GM19468 (cell line): ENCODE measurements around the gene LSM7.
A peak's percentile ranks its signal among the peaks of the same experiment; 100 is the strongest.

Experiments
- ATAC-seq: cut with Tn5 transposase; IDR thresholded peaks from one replicate; pipeline ENCODE4 v1.9.1; 2021; ENCODE audit warnings: mild to moderate bottlenecking, moderate library complexity, moderate number of reproducible peaks; ENCODE audit not compliant: unreplicated experiment; ENCODE audit errors: extremely low read depth

Gene LSM7

GRCh38 chr19:2328401-2329148 is at the start of gene LSM7, which contains the start of gene SPPL2B:
LSM7 (minus strand) TSS chr19:2328586; CDS start chr19:2328566, 20 bp downstream.
SPPL2B (plus strand) TSS chr19:2328684; CDS start chr19:2328710, 26 bp downstream.
- ATAC-seq = peak; percentile 58

DNA sequence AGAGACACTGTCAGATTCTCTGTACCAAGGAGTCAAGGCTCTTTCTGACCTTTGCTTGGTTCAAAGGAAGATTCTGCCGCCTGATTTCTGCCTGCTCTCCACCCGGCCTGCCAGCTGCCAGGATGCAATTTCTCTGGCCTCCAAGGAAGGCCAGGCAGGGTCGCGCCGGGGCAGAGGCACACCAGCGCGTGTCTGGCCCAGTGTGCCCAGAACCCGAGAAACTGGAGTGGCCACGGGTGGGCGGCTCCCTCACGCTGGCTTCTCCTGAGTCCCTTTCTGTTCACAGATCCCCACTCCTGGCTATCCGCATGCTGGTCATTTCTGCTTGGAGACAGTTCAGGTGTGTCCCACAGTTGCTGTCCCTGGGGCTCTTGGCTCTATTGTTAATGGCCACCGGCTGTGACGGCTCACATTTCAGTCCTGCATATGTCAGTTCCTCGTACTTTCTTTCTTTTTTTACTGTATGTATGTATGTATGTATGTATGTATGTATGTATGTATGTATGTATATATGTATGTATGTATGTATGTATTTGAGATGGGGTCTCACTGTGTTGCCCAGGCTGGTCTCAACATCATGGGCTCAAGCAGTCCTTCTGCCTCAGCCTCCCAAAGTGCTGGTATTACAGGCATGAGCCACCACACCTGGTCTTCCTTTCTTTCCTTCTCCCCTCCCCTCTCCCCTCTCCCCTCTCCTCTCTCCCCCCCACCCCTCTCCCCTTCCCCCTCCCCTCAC is 48.6 kb upstream of the LSM7 start:
- ATAC-seq = no peak

DNA sequence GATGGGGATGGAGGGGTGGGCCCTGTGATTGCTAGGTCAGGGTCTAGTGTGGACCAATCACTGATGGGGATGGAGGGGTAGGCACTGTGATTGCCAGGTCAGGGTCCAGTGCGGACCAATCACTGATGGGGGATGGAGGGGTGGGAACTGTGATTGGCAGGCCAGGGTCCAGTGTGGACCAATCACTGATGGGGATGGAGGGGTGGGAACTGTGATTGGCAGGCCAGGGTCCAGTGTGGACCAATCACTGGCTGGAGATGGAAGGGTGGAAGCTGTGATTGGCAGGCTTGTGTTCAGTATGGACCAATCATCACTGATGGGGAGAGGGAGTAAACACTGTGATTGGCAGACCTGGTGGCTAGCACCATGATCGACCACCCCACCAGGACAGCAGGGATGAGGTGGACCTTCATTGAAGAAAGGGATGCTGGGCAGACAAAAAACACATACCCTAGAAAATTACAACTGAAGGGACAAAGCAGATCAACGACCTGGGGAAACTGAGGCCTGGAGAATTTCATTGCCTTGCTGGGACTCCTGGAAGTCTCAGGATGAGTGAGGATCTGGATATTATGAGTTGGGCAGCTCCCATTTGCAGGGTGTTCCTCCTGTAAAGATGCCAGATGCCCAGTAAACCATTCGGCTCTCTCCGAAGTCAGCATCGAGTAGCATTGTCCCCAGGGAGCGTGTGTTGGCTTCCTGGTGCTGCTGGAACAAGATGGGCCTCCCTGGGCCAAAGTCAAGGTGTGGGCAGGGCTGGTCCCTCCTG is 47.2 kb upstream of the LSM7 start:
- ATAC-seq = no peak

DNA sequence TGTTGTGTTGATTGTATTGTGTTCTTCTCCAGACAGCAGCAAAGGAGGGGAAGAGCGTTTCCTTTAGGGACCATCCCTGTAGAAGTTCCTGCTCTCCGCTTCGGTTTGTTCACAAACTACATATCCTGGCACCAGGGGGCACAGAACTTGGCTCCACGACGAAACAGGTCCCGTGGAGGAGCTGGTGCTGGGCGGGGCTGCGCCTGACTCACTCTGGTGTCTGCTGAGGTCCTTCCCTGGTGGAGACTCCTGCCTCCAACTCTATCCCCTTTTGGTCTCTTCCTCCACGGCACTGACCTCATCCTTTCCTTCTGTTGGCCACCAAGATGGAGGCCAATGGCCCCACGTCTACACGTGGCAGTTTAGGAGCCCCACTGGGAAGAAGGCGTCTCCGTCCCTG is 46.4 kb upstream of the LSM7 start:
- ATAC-seq = no peak

GRCh38 chr19:2372076-2372612 is 43.8 kb upstream of the LSM7 start:
- no peak for ATAC-seq

DNA sequence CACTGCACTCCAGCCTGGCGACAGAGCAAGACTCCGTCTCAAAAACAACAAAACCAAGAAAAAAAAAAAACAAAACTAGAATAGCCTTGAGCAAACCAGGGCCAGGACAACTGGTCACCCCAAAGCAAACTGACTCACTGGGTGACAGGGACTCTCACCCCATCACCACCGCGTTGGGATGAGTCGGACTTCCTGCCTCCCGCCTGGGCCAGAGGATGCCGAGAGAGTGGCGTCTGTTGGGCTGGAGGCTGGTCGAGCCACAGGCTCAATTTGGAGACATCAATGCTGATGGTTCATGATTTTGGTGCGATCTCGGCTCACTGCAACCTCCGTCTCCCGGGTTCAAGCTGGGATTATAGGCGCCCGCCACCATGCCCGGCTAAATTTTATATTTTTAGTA is 43.3 kb upstream of the LSM7 start:
- no peak for ATAC-seq

- ATAC-seq = no peak
These were observed 37.0 kb upstream of the LSM7 start for GRCh38 chr19:2365201-2365970.

DNA sequence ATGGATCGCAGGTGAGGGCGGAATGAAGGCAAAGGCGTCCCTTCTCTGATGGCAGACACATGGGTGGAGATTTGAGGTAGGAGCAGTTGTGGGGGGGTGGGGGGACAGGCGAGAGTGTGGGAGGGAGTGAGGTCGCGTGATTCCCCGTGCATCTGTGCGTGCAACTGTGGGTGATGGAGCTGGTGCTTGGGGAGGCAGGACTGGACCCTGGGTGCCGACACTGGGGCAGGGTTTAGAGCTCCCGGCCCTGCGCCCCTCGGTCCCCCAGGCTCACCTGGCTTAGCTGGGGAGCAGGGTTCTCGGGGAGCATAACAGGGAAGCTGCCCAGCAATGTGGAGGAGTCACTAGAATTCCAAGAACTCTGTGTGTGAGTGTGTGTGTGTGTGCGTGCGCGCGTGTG is 35.0 kb upstream of the LSM7 start:
- no peak for ATAC-seq

DNA sequence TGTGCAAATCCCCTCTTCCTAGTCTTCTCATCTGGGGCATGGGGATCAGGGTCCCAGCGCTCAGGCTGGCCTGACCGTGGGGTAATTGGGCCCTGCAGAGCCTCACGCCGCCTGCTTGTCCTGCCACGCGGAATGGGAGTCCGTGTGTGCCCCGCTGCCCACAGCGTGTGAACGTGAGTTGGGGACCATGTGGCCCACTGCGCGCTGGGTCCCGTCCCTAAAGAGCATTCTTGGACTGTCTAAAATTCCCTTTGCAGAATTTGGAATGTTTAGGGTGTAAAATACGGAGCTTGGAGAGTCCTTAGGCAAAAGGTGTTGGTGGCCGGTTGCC is 34.5 kb upstream of the LSM7 start:
- no peak for ATAC-seq

- ATAC-seq = no peak
These were observed 33.9 kb upstream of the LSM7 start for GRCh38 chr19:2362046-2362969.

DNA sequence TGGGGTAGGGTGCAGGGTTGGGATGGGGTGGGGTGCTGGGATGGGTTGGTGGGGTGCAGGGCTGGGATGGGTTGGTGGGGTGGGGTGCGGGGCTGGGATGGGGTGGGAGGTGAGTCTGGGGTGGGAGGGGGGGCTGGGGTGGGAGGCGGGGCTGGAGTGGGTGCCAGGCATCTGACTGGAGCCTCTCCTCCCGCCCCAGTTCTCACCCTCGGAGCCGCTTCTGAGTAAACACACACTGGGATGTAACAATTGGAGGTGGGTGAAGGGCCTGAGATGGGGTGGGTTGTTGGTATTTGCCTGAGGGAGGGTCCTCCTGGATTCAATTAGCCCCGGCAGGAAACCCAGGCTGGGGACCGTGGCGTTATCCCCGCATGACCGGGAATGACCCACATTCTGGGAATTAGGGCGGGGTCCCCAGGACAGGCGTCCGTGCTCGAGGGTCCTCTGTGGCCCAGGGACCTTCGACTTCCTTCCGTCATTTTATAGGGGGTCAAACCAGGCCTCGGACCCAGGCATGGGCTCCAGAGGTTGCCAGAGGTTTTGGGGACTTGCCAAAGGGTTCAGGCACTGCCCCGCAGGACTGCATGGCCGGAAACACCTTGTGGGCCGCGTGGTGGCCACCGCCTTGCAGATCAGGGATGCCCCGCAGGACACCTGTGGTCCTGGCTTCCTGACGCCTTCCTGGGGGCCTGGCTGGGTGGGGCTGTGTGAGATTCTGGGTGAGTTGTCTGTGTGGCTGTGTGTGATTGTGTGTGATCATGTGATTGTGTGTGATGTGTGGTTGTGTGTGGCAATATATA is 33.1 kb upstream of the LSM7 start:
- ATAC-seq = no peak

GRCh38 chr19:2360833-2361232 is 32.4 kb upstream of the LSM7 start:
- no peak for ATAC-seq

GRCh38 chr19:2359992-2360685 is 31.8 kb upstream of the LSM7 start, which contains the start of gene TMPRSS9:
TMPRSS9 (plus strand) TSS chr19:2360265; CDS start chr19:2389786, 29,521 bp downstream.
- no peak for ATAC-seq

DNA sequence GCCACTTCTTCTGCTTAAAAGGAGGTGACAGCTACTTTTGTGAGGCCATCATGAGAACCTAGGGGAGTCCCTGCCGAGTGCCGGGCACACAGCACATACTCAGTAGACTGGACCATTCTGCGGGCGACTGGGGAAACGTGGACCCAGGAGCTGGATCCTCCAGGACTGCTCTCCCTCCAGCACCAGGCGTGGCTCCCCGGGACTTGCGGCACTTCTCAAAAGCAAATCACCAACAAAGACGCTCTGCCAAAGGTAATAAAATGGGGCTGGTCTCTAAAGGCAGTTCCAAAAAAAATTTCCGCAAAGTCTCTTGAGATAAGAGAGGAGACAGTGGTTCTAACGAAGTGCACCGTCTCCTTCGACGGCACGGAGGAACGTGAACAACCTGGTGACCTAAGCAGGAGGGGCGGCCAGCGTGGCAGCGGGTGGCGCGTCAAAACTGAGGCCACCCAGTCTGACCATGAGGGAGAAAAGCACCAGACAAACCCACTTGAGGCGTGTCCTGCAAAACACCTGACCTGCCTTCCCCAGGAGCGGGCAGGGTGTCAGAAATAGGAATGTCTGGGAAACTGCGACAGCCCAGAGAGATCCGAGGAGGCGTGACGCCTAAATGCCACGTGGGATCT is 30.3 kb upstream of the LSM7 start:
- ATAC-seq = no peak

- ATAC-seq = no peak
These were observed 29.2 kb upstream of the LSM7 start for GRCh38 chr19:2357279-2358206.

GRCh38 chr19:2356036-2356646 is 27.8 kb upstream of the LSM7 start:
- no peak for ATAC-seq
